GM19239 (cell line): ENCODE measurements around the gene PFN3.

Experiments
- DNase-seq: peaks from one replicate; pipeline ENCODE4 v3.0.0; 2011; ENCODE audit warnings: low spot score; ENCODE audit not compliant: insufficient read length
- FAIRE-seq: peaks from 2 replicates; lab custom pipeline; 2011; peaks lifted over from hg19 to GRCh38; lab: Jason Lieb, UNC

Gene PFN3

DNA sequence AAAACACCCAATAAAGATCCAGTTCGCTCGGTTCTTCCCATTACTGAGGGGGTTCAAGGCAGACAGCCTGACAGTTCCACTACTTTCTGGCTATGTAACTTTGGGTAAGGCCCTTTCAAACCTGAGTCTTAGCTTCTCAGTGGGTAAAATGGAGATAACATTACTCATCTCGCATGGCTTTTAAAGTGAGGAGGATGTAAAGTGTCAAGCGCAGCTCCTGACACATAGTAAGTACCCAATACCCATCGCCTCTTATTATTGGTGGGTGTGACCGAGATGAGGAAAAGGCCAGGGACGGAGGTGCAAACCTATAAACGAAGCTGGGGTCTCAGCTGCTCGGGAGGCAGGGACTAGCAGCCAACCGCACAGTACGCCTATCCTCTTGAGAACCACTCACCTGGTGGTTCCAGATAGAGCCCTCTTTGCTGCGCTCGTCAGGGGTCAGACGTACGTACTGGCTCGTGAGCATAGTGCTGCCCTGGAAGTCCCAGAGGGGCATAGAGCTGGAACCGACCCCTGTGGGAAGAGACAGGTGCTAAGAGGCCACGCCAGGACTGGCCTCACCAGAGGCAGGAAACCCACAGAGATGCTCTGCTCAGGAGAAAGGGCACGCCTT lies 49.6 kb downstream of the PFN3 start:
- FAIRE-seq (no peak), DNase-seq (no peak)
